ENCODE results near the gene PTPRG. TPM values are rescaled to one million over a fixed set of nuclear protein-coding genes. Genes with fewer than 3 reads are reported as not detected.

The PTPRG gene
- polyA plus RNA-seq, 3 donors: not detected

GRCh38 chr3:62175161-62175560, 613.8 kb downstream of the PTPRG start:
- intact Hi-C loops (cut with micrococcal nuclease): no loop called here
- Histone ChIP-seq H3K9ac (ENCODE audit: insufficient read depth, low read length, poor library complexity, severe bottlenecking) (no peak overlapping the region), H3K4me2 (replicated peaks; ENCODE audit: extremely low read depth, low read length, poor library complexity, severe bottlenecking) (no peak overlapping the region), H3K9me3 (replicated peaks in 1 of 2; ENCODE audit: control insufficient read depth in 1 of 2, insufficient read depth in 1 of 2, low read length in 2 of 2) (peaks cover 0 to 3% of the 10 kb centered on the region in 2 donors), H3K27me3 (ENCODE audit: control insufficient read depth in 2 of 2, insufficient read depth in 2 of 2, low read length in 2 of 2) (no peaks in the 10 kb centered on the region), H4K20me1 (ENCODE audit: insufficient read depth, low read length) (no peaks in the 10 kb centered on the region), H2AFZ (ENCODE audit: insufficient read depth, low read depth, low read length, poor library complexity, severe bottlenecking) (no peak overlapping the region), H3K36me3 (replicated peaks in 1 of 2; ENCODE audit: control insufficient read depth in 1 of 2, insufficient read depth in 2 of 2, low read length in 2 of 2) (no peaks in the 10 kb centered on the region), H3K27ac (ENCODE audit: low read depth in 1 of 2, low read length in 2 of 2) (no peak overlapping the region), H3K4me3 (replicated peaks in 1 of 3; ENCODE audit: low read depth in 2 of 3, low read length in 3 of 3) (no peak overlapping the region), H3K79me2 (ENCODE audit: insufficient read depth, low read length) (no peaks in the 10 kb centered on the region), H3K4me1 (ENCODE audit: control insufficient read depth in 1 of 2, insufficient read depth in 2 of 2, low read length in 2 of 2) (no peaks in the 10 kb centered on the region)
- Mint-ChIP-seq H3K36me3 (no peaks in the 10 kb centered on the region), H3K27ac (no peak overlapping the region), H3K27me3 (ENCODE audit: low read depth in 3 of 3) (no peaks in the 10 kb centered on the region), H3K4me3 (no peak overlapping the region), H3K9me3 (peaks cover 0 to 10% (median 2%) of the 10 kb centered on the region in 7 donors), H3K4me1 (no peaks in the 10 kb centered on the region)
- DNase-seq: no peak
- no CpG with 5 or more reads among the region's 6 CpGs for WGBS (ENCODE audit: insufficient coverage)
- no peak for TF ChIP-seq CTCF (IDR thresholded peaks at IDR 0.05)

GRCh38 chr3:62178032-62178431, 616.7 kb downstream of the PTPRG start:
- Histone ChIP-seq H2AFZ (ENCODE audit: insufficient read depth, low read depth, low read length, poor library complexity, severe bottlenecking) (no peak overlapping the region), H3K4me1 (ENCODE audit: control insufficient read depth in 1 of 2, insufficient read depth in 2 of 2, low read length in 2 of 2) (no peaks in the 10 kb centered on the region), H3K4me3 (replicated peaks in 1 of 3; ENCODE audit: low read depth in 2 of 3, low read length in 3 of 3) (no peak overlapping the region), H3K79me2 (ENCODE audit: insufficient read depth, low read length) (no peaks in the 10 kb centered on the region), H3K9ac (ENCODE audit: insufficient read depth, low read length, poor library complexity, severe bottlenecking) (no peak overlapping the region), H3K4me2 (replicated peaks; ENCODE audit: extremely low read depth, low read length, poor library complexity, severe bottlenecking) (no peak overlapping the region), H4K20me1 (ENCODE audit: insufficient read depth, low read length) (no peaks in the 10 kb centered on the region), H3K27ac (ENCODE audit: low read depth in 1 of 2, low read length in 2 of 2) (no peak overlapping the region), H3K9me3 (replicated peaks in 1 of 2; ENCODE audit: control insufficient read depth in 1 of 2, insufficient read depth in 1 of 2, low read length in 2 of 2) (peaks cover 0 to 3% of the 10 kb centered on the region in 2 donors), H3K36me3 (replicated peaks in 1 of 2; ENCODE audit: control insufficient read depth in 1 of 2, insufficient read depth in 2 of 2, low read length in 2 of 2) (no peaks in the 10 kb centered on the region), H3K27me3 (ENCODE audit: control insufficient read depth in 2 of 2, insufficient read depth in 2 of 2, low read length in 2 of 2) (no peaks in the 10 kb centered on the region)
- H3K27ac Mint-ChIP-seq: peak overlapping the region in 1 of 7 donors; percentile 83
- no peak for TF ChIP-seq CTCF (IDR thresholded peaks at IDR 0.05)
- H3K4me3 Mint-ChIP-seq: no peak overlapping the region
- DNase-seq: no peak
- H3K36me3 Mint-ChIP-seq: no peaks in the 10 kb centered on the region
- no peaks in the 10 kb centered on the region for H3K4me1 Mint-ChIP-seq
- peaks cover 0 to 4% (median 0%) of the 10 kb centered on the region in 7 donors for H3K9me3 Mint-ChIP-seq
- intact Hi-C loops (cut with micrococcal nuclease): no loop called here
- H3K27me3 Mint-ChIP-seq (ENCODE audit: low read depth in 3 of 3): peaks cover 0 to 2% (median 0%) of the 10 kb centered on the region in 3 donors
